Measurements from ENCODE around the gene ASPHD2. TPM values are rescaled to one million over a fixed set of nuclear protein-coding genes. Genes with fewer than 3 reads are reported as not detected.

Gene ASPHD2
- total and polyA plus RNA-seq, 10 donors, result 2.1 to 8.0 (median 5.1) TPM

DNA sequence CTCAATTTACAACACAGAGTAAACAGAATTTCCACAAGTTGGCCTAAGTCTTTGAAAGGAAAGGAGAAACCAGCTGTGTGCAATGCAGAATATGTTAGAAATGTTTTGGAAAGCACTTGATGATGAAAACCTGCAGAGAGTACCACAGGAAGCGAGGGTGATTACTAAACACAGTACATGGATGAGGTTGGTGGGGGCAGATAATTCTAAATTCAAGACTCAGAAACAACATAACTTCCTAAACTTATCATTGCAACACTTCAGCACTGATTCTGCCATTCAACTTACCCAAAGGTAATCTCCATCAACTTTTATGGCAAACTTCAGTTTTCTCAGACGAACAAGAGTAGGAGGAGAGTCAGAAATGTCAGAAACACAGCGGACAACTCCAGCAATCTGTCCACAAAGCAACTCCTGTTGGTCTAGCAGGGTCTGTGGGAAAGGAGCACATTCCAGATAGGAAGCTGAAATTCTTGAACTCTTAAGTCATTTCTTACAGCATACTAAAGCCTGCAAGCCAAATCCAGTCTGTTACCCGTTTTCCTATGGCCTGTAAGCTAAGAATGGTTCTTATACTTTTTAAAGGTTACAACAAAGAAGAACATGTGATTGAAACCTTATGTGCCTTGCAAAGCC lies 47.8 kb downstream of the ASPHD2 start:
- intact Hi-C loops (cut with DNase I; ENCODE audit: low total_unique reads), result no loop called here
- TF ChIP-seq, protein P1, sequence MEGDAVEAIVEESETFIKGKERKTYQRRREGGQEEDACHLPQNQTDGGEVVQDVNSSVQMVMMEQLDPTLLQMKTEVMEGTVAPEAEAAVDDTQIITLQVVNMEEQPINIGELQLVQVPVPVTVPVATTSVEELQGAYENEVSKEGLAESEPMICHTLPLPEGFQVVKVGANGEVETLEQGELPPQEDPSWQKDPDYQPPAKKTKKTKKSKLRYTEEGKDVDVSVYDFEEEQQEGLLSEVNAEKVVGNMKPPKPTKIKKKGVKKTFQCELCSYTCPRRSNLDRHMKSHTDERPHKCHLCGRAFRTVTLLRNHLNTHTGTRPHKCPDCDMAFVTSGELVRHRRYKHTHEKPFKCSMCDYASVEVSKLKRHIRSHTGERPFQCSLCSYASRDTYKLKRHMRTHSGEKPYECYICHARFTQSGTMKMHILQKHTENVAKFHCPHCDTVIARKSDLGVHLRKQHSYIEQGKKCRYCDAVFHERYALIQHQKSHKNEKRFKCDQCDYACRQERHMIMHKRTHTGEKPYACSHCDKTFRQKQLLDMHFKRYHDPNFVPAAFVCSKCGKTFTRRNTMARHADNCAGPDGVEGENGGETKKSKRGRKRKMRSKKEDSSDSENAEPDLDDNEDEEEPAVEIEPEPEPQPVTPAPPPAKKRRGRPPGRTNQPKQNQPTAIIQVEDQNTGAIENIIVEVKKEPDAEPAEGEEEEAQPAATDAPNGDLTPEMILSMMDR (IDR thresholded peaks at IDR 0.05 in 8 of 11, conservative IDR thresholded peaks at IDR 0.05 in 3 of 11), result no peak
- TF ChIP-seq POLR2A (IDR thresholded peaks at IDR 0.05), result no peak
- no peaks in the 10 kb centered on the region for H3K27me3 ChIP-seq (replicated peaks in 1 of 7)
- H3K4me3 ChIP-seq, result no peak overlapping the region
- WGBS, 5 donors, result 59 to 88% (median 72%) methylated on average over 4 of the region's 4 CpGs
- DNase-seq, result no peak
- peaks cover 7 to 77% (median 52%) of the 10 kb centered on the region in 6 donors for H3K36me3 ChIP-seq
- peak overlapping the region in 2 of 8 donors; percentile 5 to 10 for H3K27ac ChIP-seq
- peaks cover 31 to 78% (median 47%) of the 10 kb centered on the region in 6 donors for H3K4me1 ChIP-seq
- no peaks in the 10 kb centered on the region for H3K9me3 ChIP-seq

DNA sequence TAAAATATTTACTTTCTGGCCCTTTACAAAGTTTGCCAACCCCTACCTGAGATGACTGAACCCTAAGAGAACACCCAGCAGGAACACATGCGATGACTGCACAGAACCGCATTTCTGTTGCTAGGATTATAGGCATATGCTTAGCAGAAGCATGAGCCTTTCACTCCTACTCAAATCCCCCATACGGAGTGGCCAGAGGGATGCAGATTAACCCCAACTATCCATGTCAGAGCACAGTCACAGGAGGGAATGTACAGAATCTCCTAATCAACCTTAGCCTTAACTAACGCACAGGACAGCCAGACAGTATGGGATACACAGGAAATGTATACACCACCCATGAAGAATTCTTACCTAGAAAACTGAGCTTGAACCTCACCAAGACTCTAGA lies 48.3 kb downstream of the ASPHD2 start:
- TF ChIP-seq POLR2AphosphoS5 (IDR thresholded peaks at IDR 0.05), result no peak
- TF ChIP-seq, protein P1 (IDR thresholded peaks at IDR 0.05 in 8 of 11, conservative IDR thresholded peaks at IDR 0.05 in 3 of 11), result no peak
- no peak for TF ChIP-seq POLR2A (IDR thresholded peaks at IDR 0.05)
- intact Hi-C loops (cut with DNase I; ENCODE audit: low total_unique reads), result no loop called here
- peaks cover 35 to 83% (median 52%) of the 10 kb centered on the region in 6 donors for H3K4me1 ChIP-seq
- no peaks in the 10 kb centered on the region for H3K9me3 ChIP-seq
- peak overlapping the region in 1 of 8 donors; percentile 5 for H3K27ac ChIP-seq
- DNase-seq, result no peak
- H3K27me3 ChIP-seq (replicated peaks in 1 of 7), result no peaks in the 10 kb centered on the region
- no peak overlapping the region for H3K4me3 ChIP-seq
- 38 to 70% (median 43%) methylated on average over 4 of the region's 4 CpGs for WGBS, 5 donors
- H3K36me3 ChIP-seq, result peaks cover 7 to 72% (median 47%) of the 10 kb centered on the region in 6 donors

DNA sequence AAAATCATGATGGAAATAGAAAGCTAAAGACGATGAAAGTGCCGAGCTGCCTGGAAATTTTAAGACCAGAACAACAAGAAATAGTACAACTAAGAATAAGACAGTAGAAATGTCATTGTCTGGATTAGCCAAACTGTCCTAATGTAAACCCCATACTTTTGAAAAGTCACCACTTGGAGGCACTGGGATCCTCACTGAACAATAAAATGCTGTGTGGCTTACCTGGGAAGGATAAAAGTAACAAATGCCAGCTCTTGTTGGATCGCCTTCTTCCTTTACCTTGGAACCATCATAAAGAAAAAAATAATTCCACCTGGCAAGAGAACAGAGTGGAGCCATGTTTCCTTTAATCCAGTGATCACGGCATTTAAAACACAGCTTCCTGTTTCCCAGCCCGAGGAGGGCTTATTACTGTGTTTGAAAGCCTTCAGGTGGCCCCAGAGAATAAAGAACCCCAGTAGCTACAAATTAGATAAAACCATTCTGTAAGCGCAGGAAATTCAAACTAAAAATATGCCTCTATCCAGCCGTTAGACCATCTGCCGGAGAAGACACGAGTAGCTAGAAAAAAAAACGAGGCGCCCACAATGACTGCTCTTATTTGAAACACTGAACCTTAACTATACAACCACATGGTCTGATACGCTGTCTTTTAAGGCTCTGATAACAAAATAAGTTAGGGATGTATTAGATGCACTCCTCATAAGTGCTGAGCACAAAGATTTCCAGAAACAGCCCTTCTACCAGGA lies 50.2 kb downstream of the ASPHD2 start:
- Histone ChIP-seq H3K36me3 (peaks cover 0 to 53% (median 29%) of the 10 kb centered on the region in 6 donors), H3K27me3 (replicated peaks in 1 of 7) (no peaks in the 10 kb centered on the region), H3K27ac (peak overlapping the region in 7 of 8 donors; percentile 9 to 98 (median 51)), H3K9me3 (no peaks in the 10 kb centered on the region), H3K4me1 (peaks cover 44 to 95% (median 66%) of the 10 kb centered on the region in 6 donors), H3K4me3 (peak overlapping the region in 6 of 8 donors; percentile 2 to 53 (median 12))
- WGBS, 5 donors, result 27 to 36% (median 31%) methylated on average over 12 of the region's 12 CpGs
- intact Hi-C loops (cut with DNase I; ENCODE audit: low total_unique reads), result no loop called here
- TF ChIP-seq POLR2A (IDR thresholded peaks at IDR 0.05) (no peak), POLR2AphosphoS5 (IDR thresholded peaks at IDR 0.05) (no peak)
- TF ChIP-seq, protein P1 (IDR thresholded peaks at IDR 0.05 in 8 of 11, conservative IDR thresholded peaks at IDR 0.05 in 3 of 11), result peak in 1 of 11 experiments; percentile 11
- no peak for DNase-seq
